OCI-LY1 (cell line): Measurements from ENCODE around the gene ADARB2.

Experiments used
- H2AFZ ChIP-seq: fragments of 200-600 bp; sonication (generic), shearing (Covaris generic); 2 replicates; pipeline ENCODE4 v1.6.0; 2014; ENCODE audit warnings: antibody characterized with exemption, mild to moderate bottlenecking, low read length
- H3F3A ChIP-seq: fragments of 200-600 bp; sonication (generic), shearing (Covaris generic); 2 replicates; pipeline ENCODE4 v1.6.0; 2014; ENCODE audit warnings: mild to moderate bottlenecking, antibody characterized with exemption, low read length, moderate library complexity; ENCODE audit not compliant: insufficient read depth
- H3K27ac ChIP-seq: fragments of 200-600 bp; sonication (generic); 2 replicates; pipeline ENCODE4 v1.5.1; 2014; ENCODE audit warnings: low read length, mixed run types, mild to moderate bottlenecking, low read depth; ENCODE audit not compliant: poor library complexity, severe bottlenecking
- H3K27me3 ChIP-seq: fragments of 200-600 bp; sonication (generic); 2 replicates; pipeline ENCODE4 v1.6.0; 2014; ENCODE audit warnings: antibody characterized with exemption, mild to moderate bottlenecking, low read length, moderate library complexity; ENCODE audit not compliant: insufficient read depth
- H3K36me3 ChIP-seq: fragments of 200-600 bp; sonication (generic); 2 replicates; pipeline ENCODE4 v1.6.1; 2014; ENCODE audit warnings: mild to moderate bottlenecking, antibody characterized with exemption, low read length, moderate library complexity, mixed read lengths; ENCODE audit not compliant: insufficient read depth
- H3K4me1 ChIP-seq: fragments of 200-600 bp; sonication (generic); 2 replicates; pipeline ENCODE4 v1.5.1; 2014; ENCODE audit warnings: mild to moderate bottlenecking, low read length, moderate library complexity; ENCODE audit not compliant: insufficient read depth, severe bottlenecking
- H3K4me2 ChIP-seq: fragments of 200-600 bp; sonication (generic), shearing (Covaris generic); 2 replicates; pipeline ENCODE4 v1.6.1; 2014; ENCODE audit warnings: low read length
- H3K4me3 ChIP-seq: fragments of 200-600 bp; sonication (generic); 2 replicates; pipeline ENCODE4 v1.5.1; 2014; ENCODE audit warnings: low read length, low read depth, mild to moderate bottlenecking, mixed read lengths; ENCODE audit not compliant: poor library complexity, severe bottlenecking
- H3K79me2 ChIP-seq: fragments of 200-600 bp; shearing (Covaris generic); 2 replicates; pipeline ENCODE4 v1.6.1; 2016; ENCODE audit warnings: mixed run types, low read length, mixed read lengths; ENCODE audit not compliant: insufficient read depth
- H3K9ac ChIP-seq: fragments of 200-600 bp; sonication (generic), shearing (Covaris generic); 2 replicates; pipeline ENCODE4 v1.6.1; 2014; ENCODE audit warnings: mild to moderate bottlenecking, low read length, mixed read lengths
- H3K9me2 ChIP-seq: fragments of 200-600 bp; sonication (generic), shearing (Covaris generic); 2 replicates; pipeline ENCODE4 v1.6.1; 2014; ENCODE audit warnings: low read depth, mild to moderate bottlenecking, low read length, mixed read lengths
- H3K9me3 ChIP-seq: fragments of 200-600 bp; shearing (Covaris generic); 2 replicates; pipeline ENCODE4 v1.6.1; 2014; ENCODE audit warnings: low read length, mixed read lengths
- H4K20me1 ChIP-seq: fragments of 200-600 bp; sonication (generic), shearing (Covaris generic); 2 replicates; pipeline ENCODE4 v1.6.0; 2016; ENCODE audit warnings: mild to moderate bottlenecking, low read length; ENCODE audit not compliant: insufficient read depth
- CTCF ChIP-seq: fragments of 200-600 bp; sonication (generic), shearing (Covaris generic); IDR thresholded peaks from 2 replicates; pipeline ENCODE4 v1.5.1; 2017; ENCODE audit warnings: mild to moderate bottlenecking, antibody characterized with exemption, low read length, moderate library complexity, mixed read lengths
- EZH2 ChIP-seq: fragments of 200-600 bp; sonication (generic), shearing (Covaris generic); IDR thresholded peaks from 2 replicates; pipeline ENCODE4 v1.8.0; 2017; ENCODE audit warnings: borderline replicate concordance, mixed run types, mild to moderate bottlenecking, antibody characterized with exemption, low read length, moderate library complexity, mixed read lengths

Gene ADARB2

GRCh38 chr10:1272777-1273161 lies 464.6 kb downstream of the ADARB2 start:
- H3K9me3 ChIP-seq: no peaks in the 10 kb centered on the region
- no peaks in the 10 kb centered on the region for H3K27me3 ChIP-seq
- no peak overlapping the region for H2AFZ ChIP-seq
- H3F3A ChIP-seq: no peaks in the 10 kb centered on the region
- TF ChIP-seq CTCF: no peak
- TF ChIP-seq EZH2: no peak
- no peak overlapping the region for H3K9ac ChIP-seq
- H4K20me1 ChIP-seq: no peaks in the 10 kb centered on the region
- H3K27ac ChIP-seq: no peak overlapping the region
- H3K4me2 ChIP-seq: no peak overlapping the region
- H3K79me2 ChIP-seq: no peaks in the 10 kb centered on the region
- H3K4me1 ChIP-seq: no peaks in the 10 kb centered on the region
- H3K4me3 ChIP-seq: no peak overlapping the region
- no peaks in the 10 kb centered on the region for H3K9me2 ChIP-seq
- no peaks in the 10 kb centered on the region for H3K36me3 ChIP-seq

DNA sequence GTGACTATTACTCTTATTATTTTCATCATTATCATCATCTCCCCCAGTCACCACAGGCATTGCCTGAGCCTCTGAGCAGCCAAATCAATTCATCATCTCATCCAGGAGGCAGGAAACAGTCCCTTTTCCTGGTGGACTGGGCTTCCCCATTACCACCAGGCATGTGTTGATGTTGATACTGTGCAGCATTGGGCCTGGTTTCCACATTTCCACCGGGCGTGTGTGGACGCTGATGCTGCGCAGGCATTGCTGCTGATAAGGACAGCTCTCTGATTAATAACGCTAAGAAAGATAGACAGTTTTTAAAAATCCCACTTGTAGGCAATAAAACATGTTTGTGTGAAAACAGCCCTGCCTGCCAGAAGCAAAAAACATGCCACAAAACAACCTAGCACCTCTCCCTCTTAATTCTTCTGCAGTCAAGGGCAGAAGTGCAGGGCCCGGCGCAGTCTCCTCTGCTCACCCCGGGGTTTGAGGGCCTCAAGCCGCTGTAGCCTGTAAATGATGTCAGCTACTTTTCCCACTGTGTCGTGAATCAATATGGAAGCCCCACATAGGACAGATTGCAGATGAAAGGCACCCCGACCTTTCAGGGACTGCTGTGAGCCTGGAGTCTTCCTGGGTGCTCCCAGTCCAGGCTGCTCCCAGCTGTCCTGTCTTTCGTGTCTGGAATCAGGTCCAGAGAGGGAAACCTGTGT lies 465.1 kb downstream of the ADARB2 start:
- Histone ChIP-seq H3K79me2 (no peaks in the 10 kb centered on the region), H3K4me3 (no peak overlapping the region), H3K9me2 (no peaks in the 10 kb centered on the region), H3F3A (no peaks in the 10 kb centered on the region), H3K27ac (no peak overlapping the region), H4K20me1 (no peaks in the 10 kb centered on the region), H3K9me3 (no peaks in the 10 kb centered on the region), H3K36me3 (no peaks in the 10 kb centered on the region), H3K9ac (no peak overlapping the region), H3K4me2 (no peak overlapping the region), H3K4me1 (no peaks in the 10 kb centered on the region), H2AFZ (no peak overlapping the region), H3K27me3 (no peaks in the 10 kb centered on the region)
- TF ChIP-seq CTCF (no peak), EZH2 (no peak)

- no peaks in the 10 kb centered on the region for H3K4me1 ChIP-seq
- H3K27ac ChIP-seq: no peak overlapping the region
- no peaks in the 10 kb centered on the region for H3K36me3 ChIP-seq
- no peaks in the 10 kb centered on the region for H3F3A ChIP-seq
- H3K4me2 ChIP-seq: no peak overlapping the region
- H3K9ac ChIP-seq: no peak overlapping the region
- no peaks in the 10 kb centered on the region for H3K27me3 ChIP-seq
- no peaks in the 10 kb centered on the region for H3K9me3 ChIP-seq
- TF ChIP-seq EZH2: no peak
- TF ChIP-seq CTCF: no peak
- no peak overlapping the region for H3K4me3 ChIP-seq
- no peaks in the 10 kb centered on the region for H4K20me1 ChIP-seq
- no peaks in the 10 kb centered on the region for H3K79me2 ChIP-seq
- no peak overlapping the region for H2AFZ ChIP-seq
- no peaks in the 10 kb centered on the region for H3K9me2 ChIP-seq
Observed at GRCh38 chr10:1270906-1271305, 466.4 kb downstream of the ADARB2 start.
